ENCODE data around the gene F11R. TPM values are rescaled to one million over a fixed set of nuclear protein-coding genes. Genes with fewer than 3 reads are reported as not detected.

F11R gene
- total and polyA plus RNA-seq, 2 of the 13 experiments (the other 11 are each of a cell fraction or from before 2014, with no cell fraction given): 95.8 to 105 TPM

- Histone ChIP-seq H3K4me1 (ENCODE audit: insufficient read depth, low read length) (peaks cover 28% of the 10 kb centered on the region), H3K9me3 (ENCODE audit: low read length) (no peaks in the 10 kb centered on the region), H3K4me3 (replicated peaks in 1 of 3; ENCODE audit: insufficient read depth in 1 of 3, low read depth in 2 of 3, low read length in 3 of 3) (no peak overlapping the region), H3K4me2 (ENCODE audit: low read depth, low read length) (no peak overlapping the region), H4K20me1 (ENCODE audit: insufficient read depth, low read length) (no peaks in the 10 kb centered on the region), H2AFZ (ENCODE audit: low read length) (no peak overlapping the region), H3K9ac (ENCODE audit: insufficient read depth, low read depth, low read length) (no peak overlapping the region), H3K79me2 (ENCODE audit: insufficient read depth, low read length) (no peaks in the 10 kb centered on the region), H3K27me3 (ENCODE audit: control insufficient read depth in 1 of 2, insufficient read depth in 2 of 2, low read length in 2 of 2) (peaks cover 1 to 4% of the 10 kb centered on the region in 2 experiments; a peak in 1 of 5 replicates), H3K27ac (ENCODE audit: extremely low read length, insufficient read depth, low read length) (no peak overlapping the region), H3K36me3 (replicated peaks in 1 of 2; ENCODE audit: control insufficient read depth in 1 of 2, insufficient read depth in 2 of 2, low read length in 2 of 2) (no peaks in the 10 kb centered on the region)
- ChIA-PET CTCF (ENCODE audit: low intra/inter-chr PET ratio, low total read pairs) (interaction anchor here (2.2 to 2.6 kb wide), 2 partner anchors 116 to 225 kb away, joined by 7 to 18 read pairs; no protein-coding TSS in a partner anchor), POLR2A (interaction anchor here (0.6 kb wide), 1 partner anchor 38 kb away, joined by 3 read pairs; no protein-coding TSS in a partner anchor)
- in situ Hi-C loops (cut with HindIII; ENCODE audit: extremely low pct_ligation_motif_present, low pct_unique_long_range_greater_than_20kb) (loop anchor here (5.0 to 10.0 kb wide), 2 partner anchors 114 to 227 kb away; no protein-coding TSS in a partner anchor), intact Hi-C loops (cut with micrococcal nuclease; ENCODE audit: unreplicated experiment) (loop anchor here (1.0 to 2.0 kb wide), 3 partner anchors 116 to 225 kb away; no protein-coding TSS in a partner anchor)
- WGBS (ENCODE audit: low lambda C conversion rate): 20% methylated on average over 6 of the region's 8 CpGs
- peak; percentile 35 for DNase-seq (ENCODE audit: low spot score)
- ATAC-seq: peak; percentile 88
- peak; percentile 90 for FAIRE-seq
- no TSS peak for BruUV-seq (replicated peaks)
- peak; percentile 85 for TF ChIP-seq CTCF (CRISPR knock-in tag; IDR thresholded peaks at IDR 0.05)
- TF ChIP-seq SCMH1 (CRISPR knock-in tag; IDR thresholded peaks at IDR 0.05; ENCODE audit: borderline replicate concordance): no peak
- no peak for TF ChIP-seq ZNF362 (CRISPR knock-in tag; IDR thresholded peaks at IDR 0.05; ENCODE audit: borderline replicate concordance)
- peak; percentile 52; the same call in 1 of the 2 replicates for TF ChIP-seq RAD21 (CRISPR knock-in tag; IDR thresholded peaks at IDR 0.05)
- TF ChIP-seq SALL2 (CRISPR knock-in tag; IDR thresholded peaks at IDR 0.05): no peak
- no peak for TF ChIP-seq ZNF629 (CRISPR knock-in tag; conservative IDR thresholded peaks at IDR 0.05)
- no peak for TF ChIP-seq NPAS2 (CRISPR knock-in tag; IDR thresholded peaks at IDR 0.05; ENCODE audit: borderline replicate concordance)
- no peak for TF ChIP-seq ZNF367 (CRISPR knock-in tag; IDR thresholded peaks at IDR 0.05; ENCODE audit: borderline replicate concordance)
- TF ChIP-seq ZNF501 (CRISPR knock-in tag; IDR thresholded peaks at IDR 0.05): no peak
- no peak for TF ChIP-seq ZNF770 (CRISPR knock-in tag; IDR thresholded peaks at IDR 0.05)
- TF ChIP-seq STAG1 (CRISPR knock-in tag; IDR thresholded peaks at IDR 0.05): peak; percentile 80
- 0 out of 2 replicates have a peak, but pooled peaks have one; percentile 16 for TF ChIP-seq THAP11 (CRISPR knock-in tag; IDR thresholded peaks at IDR 0.05)
- no peak for TF ChIP-seq ZSCAN20 (CRISPR knock-in tag; IDR thresholded peaks at IDR 0.05; ENCODE audit: borderline replicate concordance)
- no peak for TF ChIP-seq HMGXB3 (CRISPR knock-in tag; IDR thresholded peaks at IDR 0.05; ENCODE audit: borderline replicate concordance)
These were observed 69.4 kb downstream of the F11R start for GRCh38 chr1:160951443-160952128.

Data from HepG2 (cell line).